ENCODE measurements around the gene CDX1.

The CDX1 gene

DNA sequence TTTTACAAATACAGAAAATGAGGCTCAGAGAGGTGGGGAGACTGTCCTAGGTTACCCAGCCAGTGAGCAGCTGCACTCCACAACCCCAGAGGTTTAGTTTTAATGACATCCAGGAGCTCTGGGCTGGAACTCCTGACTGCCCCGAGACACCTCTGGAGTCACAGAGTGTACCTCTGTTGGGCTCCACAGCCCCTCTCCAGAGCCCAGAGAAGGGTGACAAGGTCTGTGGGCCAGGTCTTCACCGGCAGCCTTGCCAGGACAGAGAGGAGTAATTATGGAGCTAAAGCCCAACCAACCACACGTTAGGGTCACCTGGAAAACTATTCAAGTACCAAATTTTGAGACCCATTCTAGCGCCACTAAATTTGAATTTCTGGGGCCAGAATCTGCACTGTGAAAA is 11.1 kb downstream of the CDX1 start:
- no peaks in the 10 kb centered on the region for H3K4me1 ChIP-seq (ENCODE audit: control insufficient read depth, insufficient read depth, low read length, unreplicated experiment)
- H3K36me3 ChIP-seq (ENCODE audit: insufficient read depth, low read length): no peaks in the 10 kb centered on the region
- no peak overlapping the region for H2AFZ ChIP-seq (ENCODE audit: low read length, unreplicated experiment)
- H3K4me3 ChIP-seq (ENCODE audit: low read depth, low read length): no peak overlapping the region
- no peaks in the 10 kb centered on the region for H3K27me3 ChIP-seq (ENCODE audit: insufficient read depth, low read length)
- no peaks in the 10 kb centered on the region for H3K79me2 ChIP-seq (ENCODE audit: control insufficient read depth, insufficient read depth, low read length, unreplicated experiment)
- no peak overlapping the region for H3K27ac ChIP-seq (ENCODE audit: low read depth, low read length)

DNA sequence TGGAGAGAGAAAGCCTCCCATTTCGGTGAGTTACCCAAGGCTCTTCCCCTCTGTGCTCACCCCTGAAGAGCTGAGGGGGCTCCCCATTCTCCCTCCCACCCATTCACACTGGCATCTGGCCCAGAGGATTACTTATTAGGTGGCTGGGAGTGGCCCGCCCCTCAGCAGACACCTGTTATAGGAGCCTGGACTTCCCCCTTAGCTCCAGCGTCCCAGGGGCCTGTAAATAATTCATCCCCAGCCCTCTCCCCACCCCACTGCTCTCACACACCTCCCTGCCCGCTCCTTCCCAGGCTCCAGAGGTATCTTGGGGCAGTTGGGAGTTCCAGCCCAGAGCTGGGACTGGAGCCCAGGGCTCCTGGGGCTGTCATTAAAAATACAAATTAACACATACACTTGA is 11.7 kb downstream of the CDX1 start:
- no peak overlapping the region for H2AFZ ChIP-seq (ENCODE audit: low read length, unreplicated experiment)
- no peaks in the 10 kb centered on the region for H3K36me3 ChIP-seq (ENCODE audit: insufficient read depth, low read length)
- no peak overlapping the region for H3K4me3 ChIP-seq (ENCODE audit: low read depth, low read length)
- no peaks in the 10 kb centered on the region for H3K4me1 ChIP-seq (ENCODE audit: control insufficient read depth, insufficient read depth, low read length, unreplicated experiment)
- H3K27ac ChIP-seq (ENCODE audit: low read depth, low read length): no peak overlapping the region
- H3K79me2 ChIP-seq (ENCODE audit: control insufficient read depth, insufficient read depth, low read length, unreplicated experiment): no peaks in the 10 kb centered on the region
- H3K27me3 ChIP-seq (ENCODE audit: insufficient read depth, low read length): no peaks in the 10 kb centered on the region

- H3K4me3 ChIP-seq (ENCODE audit: low read depth, low read length): no peak overlapping the region
- no peaks in the 10 kb centered on the region for H3K79me2 ChIP-seq (ENCODE audit: control insufficient read depth, insufficient read depth, low read length, unreplicated experiment)
- H3K36me3 ChIP-seq (ENCODE audit: insufficient read depth, low read length): no peaks in the 10 kb centered on the region
- no peak overlapping the region for H2AFZ ChIP-seq (ENCODE audit: low read length, unreplicated experiment)
- H3K27me3 ChIP-seq (ENCODE audit: insufficient read depth, low read length): no peaks in the 10 kb centered on the region
- no peak overlapping the region for H3K27ac ChIP-seq (ENCODE audit: low read depth, low read length)
- no peaks in the 10 kb centered on the region for H3K4me1 ChIP-seq (ENCODE audit: control insufficient read depth, insufficient read depth, low read length, unreplicated experiment)
Measured at GRCh38 chr5:150179019-150179620, 12.5 kb downstream of the CDX1 start.

GRCh38 chr5:150180241-150181026 is 13.9 kb downstream of the CDX1 start:
- Histone ChIP-seq H3K27ac (ENCODE audit: low read depth, low read length) (no peak overlapping the region), H3K79me2 (ENCODE audit: control insufficient read depth, insufficient read depth, low read length, unreplicated experiment) (no peaks in the 10 kb centered on the region), H3K27me3 (ENCODE audit: insufficient read depth, low read length) (no peaks in the 10 kb centered on the region), H3K36me3 (ENCODE audit: insufficient read depth, low read length) (no peaks in the 10 kb centered on the region), H3K4me3 (ENCODE audit: low read depth, low read length) (no peak overlapping the region), H2AFZ (ENCODE audit: low read length, unreplicated experiment) (no peak overlapping the region), H3K4me1 (ENCODE audit: control insufficient read depth, insufficient read depth, low read length, unreplicated experiment) (no peaks in the 10 kb centered on the region)

- Histone ChIP-seq H3K4me3 (ENCODE audit: low read depth, low read length) (no peak overlapping the region), H3K36me3 (ENCODE audit: insufficient read depth, low read length) (no peaks in the 10 kb centered on the region), H3K27me3 (ENCODE audit: insufficient read depth, low read length) (no peaks in the 10 kb centered on the region), H2AFZ (ENCODE audit: low read length, unreplicated experiment) (no peak overlapping the region), H3K4me1 (ENCODE audit: control insufficient read depth, insufficient read depth, low read length, unreplicated experiment) (no peaks in the 10 kb centered on the region), H3K27ac (ENCODE audit: low read depth, low read length) (no peak overlapping the region), H3K79me2 (ENCODE audit: control insufficient read depth, insufficient read depth, low read length, unreplicated experiment) (no peaks in the 10 kb centered on the region)
Measured at GRCh38 chr5:150181027-150181426, 14.4 kb downstream of the CDX1 start.

DNA sequence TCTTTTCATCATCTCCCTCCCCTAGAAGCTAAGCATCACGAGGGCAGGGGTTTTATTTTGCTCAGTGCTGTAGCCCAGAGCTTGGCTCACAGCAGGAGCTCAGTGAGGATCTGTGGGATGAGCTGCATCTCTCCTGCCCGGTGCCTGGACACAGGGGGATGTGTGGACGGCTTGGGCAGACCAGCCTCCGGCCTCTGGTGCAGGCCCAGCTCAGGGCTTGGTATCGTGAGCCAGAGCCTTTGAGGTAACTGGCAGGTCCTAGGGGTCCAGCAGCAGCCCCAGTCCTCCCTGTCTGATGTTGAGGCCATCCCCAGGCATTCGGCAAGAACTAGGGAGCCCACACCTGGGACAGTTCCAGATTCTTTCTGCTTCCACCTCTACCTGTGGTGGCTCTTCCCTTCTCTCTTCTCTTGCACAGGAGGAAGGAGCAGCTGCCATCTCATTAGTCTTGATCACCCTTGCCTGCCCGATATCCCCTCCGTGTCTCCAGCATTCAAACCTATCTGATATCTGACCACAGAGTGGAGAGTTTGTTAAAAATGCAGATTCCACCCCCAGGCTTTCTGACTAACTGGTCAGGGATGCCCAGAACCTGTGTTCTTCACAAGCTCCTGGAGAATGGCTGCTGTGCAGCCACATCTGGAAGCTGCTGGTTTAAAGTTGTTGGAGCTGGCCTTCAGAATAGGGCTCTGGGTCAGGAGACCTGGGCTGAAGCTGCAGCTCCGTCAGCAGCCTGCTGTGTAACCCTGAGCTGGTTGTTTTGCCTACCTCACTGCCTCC is 15.4 kb downstream of the CDX1 start:
- Histone ChIP-seq H2AFZ (ENCODE audit: low read length, unreplicated experiment) (no peak overlapping the region), H3K79me2 (ENCODE audit: control insufficient read depth, insufficient read depth, low read length, unreplicated experiment) (no peaks in the 10 kb centered on the region), H3K27me3 (ENCODE audit: insufficient read depth, low read length) (no peaks in the 10 kb centered on the region), H3K4me1 (ENCODE audit: control insufficient read depth, insufficient read depth, low read length, unreplicated experiment) (no peaks in the 10 kb centered on the region), H3K4me3 (ENCODE audit: low read depth, low read length) (no peak overlapping the region), H3K27ac (ENCODE audit: low read depth, low read length) (no peak overlapping the region), H3K36me3 (ENCODE audit: insufficient read depth, low read length) (no peaks in the 10 kb centered on the region)

DNA sequence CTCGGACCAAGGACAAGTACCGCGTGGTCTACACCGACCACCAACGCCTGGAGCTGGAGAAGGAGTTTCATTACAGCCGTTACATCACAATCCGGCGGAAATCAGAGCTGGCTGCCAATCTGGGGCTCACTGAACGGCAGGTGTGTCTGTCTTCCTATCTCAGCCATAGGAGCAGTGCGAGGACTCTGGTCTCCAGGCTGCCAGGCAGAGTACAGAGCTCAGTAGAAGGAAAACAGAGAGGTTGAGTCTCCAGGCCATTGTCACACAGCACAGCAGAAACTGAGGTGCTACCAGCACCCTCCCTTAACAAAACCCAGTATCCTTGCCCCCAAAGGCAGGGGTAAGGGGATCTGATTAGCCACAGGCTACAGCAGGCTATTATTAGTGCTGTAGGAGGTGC is 16.2 kb downstream of the CDX1 start:
- no peaks in the 10 kb centered on the region for H3K36me3 ChIP-seq (ENCODE audit: insufficient read depth, low read length)
- 0 out of 2 replicates have a peak, but pooled peaks cover 1% of the 10 kb centered on the region for H3K27me3 ChIP-seq (ENCODE audit: insufficient read depth, low read length)
- no peak overlapping the region for H3K4me3 ChIP-seq (ENCODE audit: low read depth, low read length)
- no peaks in the 10 kb centered on the region for H3K79me2 ChIP-seq (ENCODE audit: control insufficient read depth, insufficient read depth, low read length, unreplicated experiment)
- no peak overlapping the region for H3K27ac ChIP-seq (ENCODE audit: low read depth, low read length)
- no peaks in the 10 kb centered on the region for H3K4me1 ChIP-seq (ENCODE audit: control insufficient read depth, insufficient read depth, low read length, unreplicated experiment)
- H2AFZ ChIP-seq (ENCODE audit: low read length, unreplicated experiment): no peak overlapping the region

DNA sequence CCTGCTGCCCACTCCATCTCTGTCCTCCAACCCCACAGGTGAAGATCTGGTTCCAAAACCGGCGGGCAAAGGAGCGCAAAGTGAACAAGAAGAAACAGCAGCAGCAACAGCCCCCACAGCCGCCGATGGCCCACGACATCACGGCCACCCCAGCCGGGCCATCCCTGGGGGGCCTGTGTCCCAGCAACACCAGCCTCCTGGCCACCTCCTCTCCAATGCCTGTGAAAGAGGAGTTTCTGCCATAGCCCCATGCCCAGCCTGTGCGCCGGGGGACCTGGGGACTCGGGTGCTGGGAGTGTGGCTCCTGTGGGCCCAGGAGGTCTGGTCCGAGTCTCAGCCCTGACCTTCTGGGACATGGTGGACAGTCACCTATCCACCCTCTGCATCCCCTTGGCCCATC is 16.9 kb downstream of the CDX1 start:
- H3K4me3 ChIP-seq (ENCODE audit: low read depth, low read length): no peak overlapping the region
- H3K27ac ChIP-seq (ENCODE audit: low read depth, low read length): no peak overlapping the region
- no peak overlapping the region for H2AFZ ChIP-seq (ENCODE audit: low read length, unreplicated experiment)
- H3K27me3 ChIP-seq (ENCODE audit: insufficient read depth, low read length): peaks cover 8% of the 10 kb centered on the region
- no peaks in the 10 kb centered on the region for H3K79me2 ChIP-seq (ENCODE audit: control insufficient read depth, insufficient read depth, low read length, unreplicated experiment)
- no peaks in the 10 kb centered on the region for H3K4me1 ChIP-seq (ENCODE audit: control insufficient read depth, insufficient read depth, low read length, unreplicated experiment)
- no peaks in the 10 kb centered on the region for H3K36me3 ChIP-seq (ENCODE audit: insufficient read depth, low read length)

DNA sequence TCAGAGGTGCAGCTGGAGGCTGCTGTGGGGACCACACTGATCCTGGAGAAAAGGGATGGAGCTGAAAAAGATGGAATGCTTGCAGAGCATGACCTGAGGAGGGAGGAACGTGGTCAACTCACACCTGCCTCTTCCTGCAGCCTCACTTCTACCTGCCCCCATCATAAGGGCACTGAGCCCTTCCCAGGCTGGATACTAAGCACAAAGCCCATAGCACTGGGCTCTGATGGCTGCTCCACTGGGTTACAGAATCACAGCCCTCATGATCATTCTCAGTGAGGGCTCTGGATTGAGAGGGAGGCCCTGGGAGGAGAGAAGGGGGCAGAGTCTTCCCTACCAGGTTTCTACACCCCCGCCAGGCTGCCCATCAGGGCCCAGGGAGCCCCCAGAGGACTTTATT is 17.4 kb downstream of the CDX1 start:
- H3K79me2 ChIP-seq (ENCODE audit: control insufficient read depth, insufficient read depth, low read length, unreplicated experiment): no peaks in the 10 kb centered on the region
- H3K4me1 ChIP-seq (ENCODE audit: control insufficient read depth, insufficient read depth, low read length, unreplicated experiment): no peaks in the 10 kb centered on the region
- H3K36me3 ChIP-seq (ENCODE audit: insufficient read depth, low read length): no peaks in the 10 kb centered on the region
- no peak overlapping the region for H2AFZ ChIP-seq (ENCODE audit: low read length, unreplicated experiment)
- peaks cover 14% of the 10 kb centered on the region for H3K27me3 ChIP-seq (ENCODE audit: insufficient read depth, low read length)
- H3K27ac ChIP-seq (ENCODE audit: low read depth, low read length): no peak overlapping the region
- no peak overlapping the region for H3K4me3 ChIP-seq (ENCODE audit: low read depth, low read length)

- Histone ChIP-seq H3K27me3 (ENCODE audit: insufficient read depth, low read length) (peaks cover 26% of the 10 kb centered on the region), H3K27ac (ENCODE audit: low read depth, low read length) (no peak overlapping the region), H3K36me3 (ENCODE audit: insufficient read depth, low read length) (no peaks in the 10 kb centered on the region), H3K4me1 (ENCODE audit: control insufficient read depth, insufficient read depth, low read length, unreplicated experiment) (no peaks in the 10 kb centered on the region), H3K79me2 (ENCODE audit: control insufficient read depth, insufficient read depth, low read length, unreplicated experiment) (no peaks in the 10 kb centered on the region), H3K4me3 (ENCODE audit: low read depth, low read length) (no peak overlapping the region), H2AFZ (ENCODE audit: low read length, unreplicated experiment) (no peak overlapping the region)
Measured at GRCh38 chr5:150184990-150185912, 18.7 kb downstream of the CDX1 start.
